Measurements from ENCODE around the gene FSTL4. TPM values are rescaled to one million over a fixed set of nuclear protein-coding genes. Genes with fewer than 3 reads are reported as not detected.

Gene FSTL4
- total RNA-seq, 1 experiment from 2014 or later: 2.1 TPM

GRCh38 chr5:133304707-133305216 lies 307.6 kb downstream of the FSTL4 start:
- no peak for DNase-seq (ENCODE audit: low read depth, low spot score)
- in situ Hi-C loops (cut with HindIII; ENCODE audit: low pct_unique_long_range_greater_than_20kb, low sequenced_read_pairs): no loop called here

- in situ Hi-C loops (cut with HindIII; ENCODE audit: low pct_unique_long_range_greater_than_20kb, low sequenced_read_pairs): no loop called here
- DNase-seq (ENCODE audit: low read depth, low spot score): no peak
These were observed 308.2 kb downstream of the FSTL4 start for GRCh38 chr5:133304178-133304577.

- no peak for DNase-seq (ENCODE audit: low read depth, low spot score)
- in situ Hi-C loops (cut with HindIII; ENCODE audit: low pct_unique_long_range_greater_than_20kb, low sequenced_read_pairs): no loop called here
These were observed 309.0 kb downstream of the FSTL4 start for GRCh38 chr5:133303298-133303697.

- DNase-seq (ENCODE audit: low read depth, low spot score): no peak
- in situ Hi-C loops (cut with HindIII; ENCODE audit: low pct_unique_long_range_greater_than_20kb, low sequenced_read_pairs): no loop called here
These were observed 312.6 kb downstream of the FSTL4 start for GRCh38 chr5:133299728-133300127.

GRCh38 chr5:133299021-133299420 lies 313.3 kb downstream of the FSTL4 start:
- DNase-seq (ENCODE audit: low read depth, low spot score): no peak
- in situ Hi-C loops (cut with HindIII; ENCODE audit: low pct_unique_long_range_greater_than_20kb, low sequenced_read_pairs): no loop called here

GRCh38 chr5:133298447-133298846 lies 313.9 kb downstream of the FSTL4 start:
- no peak for DNase-seq (ENCODE audit: low read depth, low spot score)

GRCh38 chr5:133297293-133297692 lies 315.0 kb downstream of the FSTL4 start:
- in situ Hi-C loops (cut with HindIII; ENCODE audit: low pct_unique_long_range_greater_than_20kb, low sequenced_read_pairs): no loop called here
- no peak for DNase-seq (ENCODE audit: low read depth, low spot score)

More at GRCh38 chr5:133298447-133298846, 313.9 kb downstream of the FSTL4 start:
- in situ Hi-C loops (cut with HindIII; ENCODE audit: low pct_unique_long_range_greater_than_20kb, low sequenced_read_pairs): no loop called here

- in situ Hi-C loops (cut with HindIII; ENCODE audit: low pct_unique_long_range_greater_than_20kb, low sequenced_read_pairs): no loop called here
- no peak for DNase-seq (ENCODE audit: low read depth, low spot score)
These were observed 315.7 kb downstream of the FSTL4 start for GRCh38 chr5:133296624-133297023.

- in situ Hi-C loops (cut with HindIII; ENCODE audit: low pct_unique_long_range_greater_than_20kb, low sequenced_read_pairs): no loop called here
- DNase-seq (ENCODE audit: low read depth, low spot score): no peak
These were observed 316.8 kb downstream of the FSTL4 start for GRCh38 chr5:133295520-133295919.

GRCh38 chr5:133294380-133294779 lies 318.0 kb downstream of the FSTL4 start:
- in situ Hi-C loops (cut with HindIII; ENCODE audit: low pct_unique_long_range_greater_than_20kb, low sequenced_read_pairs): no loop called here
- DNase-seq (ENCODE audit: low read depth, low spot score): no peak

- no peak for DNase-seq (ENCODE audit: low read depth, low spot score)
- in situ Hi-C loops (cut with HindIII; ENCODE audit: low pct_unique_long_range_greater_than_20kb, low sequenced_read_pairs): no loop called here
These were observed 318.4 kb downstream of the FSTL4 start for GRCh38 chr5:133293960-133294359.

- no peak for DNase-seq (ENCODE audit: low read depth, low spot score)
- in situ Hi-C loops (cut with HindIII; ENCODE audit: low pct_unique_long_range_greater_than_20kb, low sequenced_read_pairs): no loop called here
These were observed 320.0 kb downstream of the FSTL4 start for GRCh38 chr5:133292300-133292699.

GRCh38 chr5:133291524-133291923 lies 320.8 kb downstream of the FSTL4 start:
- in situ Hi-C loops (cut with HindIII; ENCODE audit: low pct_unique_long_range_greater_than_20kb, low sequenced_read_pairs): no loop called here
- no peak for DNase-seq (ENCODE audit: low read depth, low spot score)

- in situ Hi-C loops (cut with HindIII; ENCODE audit: low pct_unique_long_range_greater_than_20kb, low sequenced_read_pairs): no loop called here
- DNase-seq (ENCODE audit: low read depth, low spot score): no peak
These were observed 321.6 kb downstream of the FSTL4 start for GRCh38 chr5:133290669-133291240.

GRCh38 chr5:133289686-133290367 lies 322.5 kb downstream of the FSTL4 start:
- no peak for DNase-seq (ENCODE audit: low read depth, low spot score)
- in situ Hi-C loops (cut with HindIII; ENCODE audit: low pct_unique_long_range_greater_than_20kb, low sequenced_read_pairs): no loop called here

GRCh38 chr5:133287500-133287899 lies 324.8 kb downstream of the FSTL4 start:
- in situ Hi-C loops (cut with HindIII; ENCODE audit: low pct_unique_long_range_greater_than_20kb, low sequenced_read_pairs): no loop called here
- DNase-seq (ENCODE audit: low read depth, low spot score): peak; percentile 51

GRCh38 chr5:133286483-133286882 lies 325.9 kb downstream of the FSTL4 start:
- no peak for DNase-seq (ENCODE audit: low read depth, low spot score)
- in situ Hi-C loops (cut with HindIII; ENCODE audit: low pct_unique_long_range_greater_than_20kb, low sequenced_read_pairs): no loop called here

- in situ Hi-C loops (cut with HindIII; ENCODE audit: low pct_unique_long_range_greater_than_20kb, low sequenced_read_pairs): no loop called here
These were observed 326.7 kb downstream of the FSTL4 start for GRCh38 chr5:133285583-133286021.

GRCh38 chr5:133284306-133284705 lies 328.0 kb downstream of the FSTL4 start:
- DNase-seq (ENCODE audit: low read depth, low spot score): no peak
- in situ Hi-C loops (cut with HindIII; ENCODE audit: low pct_unique_long_range_greater_than_20kb, low sequenced_read_pairs): no loop called here

More at GRCh38 chr5:133285583-133286021, 326.7 kb downstream of the FSTL4 start:
- DNase-seq (ENCODE audit: low read depth, low spot score): peak; percentile 45
